WTC11 (cell line): Measurements from ENCODE around the gene DPP10. TPM values are rescaled to one million over a fixed set of nuclear protein-coding genes. Genes with fewer than 3 reads are reported as not detected.
A peak's percentile ranks its signal among the peaks of the same experiment; 100 is the strongest.

Experiments used
- ATAC-seq: fragments of 200-7000 bp; cut with Tn5 transposase; 2 replicates; pipeline ENCODE4 v1.10.0; 2021; ENCODE audit warnings: mild to moderate bottlenecking, moderate library complexity
- CTCF ChIA-PET: fragments of 300-600 bp; sonication (Branson Sonifier 250); formaldehyde crosslinking; loops from one replicate; lab custom pipeline; 2021; ENCODE audit warnings: antibody characterized with exemption; lab: Charles Lee
- POLR2A ChIA-PET: fragments of 350-600 bp; sonication (Branson Sonifier 250); formaldehyde crosslinking; loops from one replicate; lab custom pipeline; 2021; ENCODE audit warnings: antibody characterized with exemption; lab: Charles Lee
- DNase-seq: peaks from one replicate; pipeline ENCODE4 v3.0.0; 2021; ENCODE audit warnings: low spot score
- H3K27ac Mint-ChIP-seq: 2 replicates; pipeline ENCODE4 v1.8.0; 2021; ENCODE audit warnings: mixed read lengths
- H3K27me3 Mint-ChIP-seq: 2 replicates; pipeline ENCODE4 v1.8.0; 2021; ENCODE audit warnings: low read depth, mild to moderate bottlenecking, moderate library complexity, mixed read lengths
- H3K36me3 Mint-ChIP-seq: 2 replicates; pipeline ENCODE4 v1.8.0; 2021; ENCODE audit warnings: mixed read lengths
- H3K4me1 Mint-ChIP-seq: 2 replicates; pipeline ENCODE4 v1.8.0; 2022; ENCODE audit warnings: mixed read lengths
- H3K4me3 Mint-ChIP-seq: 2 replicates; pipeline ENCODE4 v1.8.0; 2021; ENCODE audit warnings: mild to moderate bottlenecking, moderate library complexity, mixed read lengths
- H3K9me3 Mint-ChIP-seq: 2 replicates; pipeline ENCODE4 v1.8.0; 2021; ENCODE audit warnings: mixed read lengths
- ATF1 ChIP-seq: sonication (generic); formaldehyde crosslinking; IDR thresholded peaks from 2 replicates; pipeline ENCODE4 v1.8.1; 2023; ENCODE audit warnings: mild to moderate bottlenecking, moderate library complexity, missing genetic modification reagents
- CREB1 ChIP-seq: sonication (generic); formaldehyde crosslinking; IDR thresholded peaks from 2 replicates; pipeline ENCODE4 v1.8.0; 2023; ENCODE audit warnings: mild to moderate bottlenecking, missing genetic modification reagents
- ELF4 ChIP-seq: sonication (generic); formaldehyde crosslinking; IDR thresholded peaks from 2 replicates; pipeline ENCODE4 v1.8.1; 2022; ENCODE audit warnings: low read depth, mild to moderate bottlenecking, moderate library complexity, missing genetic modification reagents
- EMX1 ChIP-seq: fragments of 250-450 bp; sonication (Bioruptor Pico); IDR thresholded peaks from 2 replicates; pipeline ENCODE4 v1.8.0; 2021; ENCODE audit warnings: mild to moderate bottlenecking
- ESRRA ChIP-seq: sonication (generic); formaldehyde crosslinking; IDR thresholded peaks from 2 replicates; pipeline ENCODE4 v1.8.1; 2022; ENCODE audit warnings: mild to moderate bottlenecking, missing genetic modification reagents, borderline replicate concordance
- FOXJ3 ChIP-seq: sonication (generic); formaldehyde crosslinking; IDR thresholded peaks from 2 replicates; pipeline ENCODE4 v1.9.0; 2021; ENCODE audit warnings: missing genetic modification reagents, mild to moderate bottlenecking, borderline replicate concordance
- FOXK1 ChIP-seq: sonication (generic); formaldehyde crosslinking; IDR thresholded peaks from 2 replicates; pipeline ENCODE4 v1.8.0; 2022; ENCODE audit warnings: mild to moderate bottlenecking, moderate library complexity, missing genetic modification reagents
- HMGA2 ChIP-seq: fragments of 250-450 bp; sonication (Bioruptor Pico); IDR thresholded peaks from 2 replicates; pipeline ENCODE4 v1.4.0; 2021; ENCODE audit warnings: mild to moderate bottlenecking, moderate library complexity
- JAZF1 ChIP-seq: fragments of 250-450 bp; sonication (Bioruptor Pico); IDR thresholded peaks from 2 replicates; pipeline ENCODE4 v1.9.0; 2021; ENCODE audit warnings: moderate library complexity, mild to moderate bottlenecking, inconsistent platforms
- MYBL2 ChIP-seq: sonication (generic); formaldehyde crosslinking; IDR thresholded peaks from 2 replicates; pipeline ENCODE4 v1.8.1; 2023; ENCODE audit warnings: mild to moderate bottlenecking, moderate library complexity, missing genetic modification reagents
- NFE2L1 ChIP-seq: sonication (generic); formaldehyde crosslinking; IDR thresholded peaks from 2 replicates; pipeline ENCODE4 v1.8.1; 2023; ENCODE audit warnings: missing genetic modification reagents
- NR1H2 ChIP-seq: sonication (generic); formaldehyde crosslinking; IDR thresholded peaks from 2 replicates; pipeline ENCODE4 v1.9.0; 2021; ENCODE audit warnings: mild to moderate bottlenecking, moderate library complexity, missing genetic modification reagents
- PRRX2 ChIP-seq: fragments of 250-450 bp; sonication (Bioruptor Pico); IDR thresholded peaks from 2 replicates; pipeline ENCODE4 v1.8.0; 2021; ENCODE audit warnings: mild to moderate bottlenecking
- RORB ChIP-seq: fragments of 250-450 bp; sonication (Bioruptor Pico); IDR thresholded peaks from 2 replicates; pipeline ENCODE4 v1.9.0; 2021; ENCODE audit warnings: mild to moderate bottlenecking
- SOX15 ChIP-seq: fragments of 250-450 bp; sonication (Bioruptor Pico); IDR thresholded peaks from 2 replicates; pipeline ENCODE4 v1.9.0; 2021; ENCODE audit warnings: mild to moderate bottlenecking
- TP53 ChIP-seq: sonication (generic); formaldehyde crosslinking; IDR thresholded peaks from 2 replicates; pipeline ENCODE4 v1.8.1; 2023; ENCODE audit warnings: mild to moderate bottlenecking, missing genetic modification reagents
- ZNF232 ChIP-seq: sonication (generic); formaldehyde crosslinking; IDR thresholded peaks from 2 replicates; pipeline ENCODE4 v1.8.0; 2022; ENCODE audit warnings: mild to moderate bottlenecking, missing genetic modification reagents
- ZNF671 ChIP-seq: fragments of 250-450 bp; sonication (Bioruptor Pico); IDR thresholded peaks from 2 replicates; pipeline ENCODE4 v1.8.0; 2021; ENCODE audit warnings: mild to moderate bottlenecking
- total RNA-seq: library from RNA; stranded (reverse); gene quantifications from 3 replicates; pipeline ENCODE4 v1.2.3, GENCODE V29; 2021
- TF ChIP-seq, protein P1 (sequence below): sonication (generic); formaldehyde crosslinking; IDR thresholded peaks from 2 replicates; pipeline ENCODE4 v1.8.1; 2022; ENCODE audit warnings: low read depth, missing genetic modification reagents, borderline replicate concordance
- TF ChIP-seq, protein P2 (sequence below): sonication (generic); formaldehyde crosslinking; IDR thresholded peaks from 2 replicates; pipeline ENCODE4 v1.8.0; 2022; ENCODE audit warnings: mild to moderate bottlenecking, missing genetic modification reagents
- TF ChIP-seq, protein P3 (sequence below): sonication (generic); formaldehyde crosslinking; IDR thresholded peaks from 2 replicates; pipeline ENCODE4 v1.8.1; 2023; ENCODE audit warnings: mild to moderate bottlenecking, missing genetic modification reagents, moderate library complexity
- TF ChIP-seq, protein P4 (sequence below): sonication (generic); formaldehyde crosslinking; IDR thresholded peaks from 2 replicates; pipeline ENCODE4 v1.8.1; 2023; ENCODE audit warnings: mild to moderate bottlenecking, missing genetic modification reagents
- TF ChIP-seq, protein P5 (sequence below): fragments of 200-600 bp; IDR thresholded peaks from 2 replicates; pipeline ENCODE4 v1.8.0; 2022; ENCODE audit warnings: antibody characterized with exemption
- TF ChIP-seq, protein P6 (sequence below): sonication (generic); formaldehyde crosslinking; IDR thresholded peaks from 2 replicates; pipeline ENCODE4 v1.8.1; 2023; ENCODE audit warnings: mild to moderate bottlenecking, missing genetic modification reagents
- TF ChIP-seq, protein P7 (sequence below): sonication (generic); formaldehyde crosslinking; IDR thresholded peaks from 2 replicates; pipeline ENCODE4 v1.8.0; 2022; ENCODE audit warnings: mild to moderate bottlenecking, missing genetic modification reagents
- TF ChIP-seq, protein P8 (sequence below): fragments of 250-450 bp; sonication (Bioruptor Pico); IDR thresholded peaks from 2 replicates; pipeline ENCODE4 v1.9.0; 2021; ENCODE audit warnings: mild to moderate bottlenecking

DPP10 gene
- total RNA-seq, 1 experiment from 2014 or later, result 4.0 TPM

DNA sequence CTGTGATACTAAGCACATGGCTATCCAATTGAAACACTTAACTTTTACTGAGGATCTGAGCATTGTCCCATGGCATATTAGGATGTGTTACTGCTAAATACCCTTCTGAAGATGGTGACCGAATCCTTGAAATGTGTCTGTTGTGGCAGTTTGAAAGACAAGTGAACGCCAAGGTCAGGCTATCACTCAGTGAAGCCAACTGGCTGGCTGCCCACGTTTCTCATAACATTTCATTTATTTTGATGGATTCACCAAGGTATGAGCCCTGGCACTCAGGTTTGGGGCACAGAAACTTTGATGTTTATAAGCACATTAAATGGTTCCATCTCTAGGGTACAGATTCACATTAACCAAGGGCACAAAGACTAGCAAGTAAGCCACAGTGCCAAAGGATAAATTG lies 850.3 kb downstream of the DPP10 start (continued):
- TF ChIP-seq CREB1 (CRISPR knock-in tag) (no peak), RORB (CRISPR knock-in tag) (no peak), PRRX2 (CRISPR knock-in tag) (no peak), ESRRA (CRISPR knock-in tag) (no peak), HMGA2 (CRISPR knock-in tag) (no peak), ATF1 (CRISPR knock-in tag) (no peak), FOXJ3 (CRISPR knock-in tag) (no peak), FOXK1 (CRISPR knock-in tag) (no peak), NR1H2 (CRISPR knock-in tag) (no peak), JAZF1 (no peak)
- TF ChIP-seq, protein P1, sequence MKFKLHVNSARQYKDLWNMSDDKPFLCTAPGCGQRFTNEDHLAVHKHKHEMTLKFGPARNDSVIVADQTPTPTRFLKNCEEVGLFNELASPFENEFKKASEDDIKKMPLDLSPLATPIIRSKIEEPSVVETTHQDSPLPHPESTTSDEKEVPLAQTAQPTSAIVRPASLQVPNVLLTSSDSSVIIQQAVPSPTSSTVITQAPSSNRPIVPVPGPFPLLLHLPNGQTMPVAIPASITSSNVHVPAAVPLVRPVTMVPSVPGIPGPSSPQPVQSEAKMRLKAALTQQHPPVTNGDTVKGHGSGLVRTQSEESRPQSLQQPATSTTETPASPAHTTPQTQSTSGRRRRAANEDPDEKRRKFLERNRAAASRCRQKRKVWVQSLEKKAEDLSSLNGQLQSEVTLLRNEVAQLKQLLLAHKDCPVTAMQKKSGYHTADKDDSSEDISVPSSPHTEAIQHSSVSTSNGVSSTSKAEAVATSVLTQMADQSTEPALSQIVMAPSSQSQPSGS (CRISPR knock-in tag), result no peak
- TF ChIP-seq, protein P2, sequence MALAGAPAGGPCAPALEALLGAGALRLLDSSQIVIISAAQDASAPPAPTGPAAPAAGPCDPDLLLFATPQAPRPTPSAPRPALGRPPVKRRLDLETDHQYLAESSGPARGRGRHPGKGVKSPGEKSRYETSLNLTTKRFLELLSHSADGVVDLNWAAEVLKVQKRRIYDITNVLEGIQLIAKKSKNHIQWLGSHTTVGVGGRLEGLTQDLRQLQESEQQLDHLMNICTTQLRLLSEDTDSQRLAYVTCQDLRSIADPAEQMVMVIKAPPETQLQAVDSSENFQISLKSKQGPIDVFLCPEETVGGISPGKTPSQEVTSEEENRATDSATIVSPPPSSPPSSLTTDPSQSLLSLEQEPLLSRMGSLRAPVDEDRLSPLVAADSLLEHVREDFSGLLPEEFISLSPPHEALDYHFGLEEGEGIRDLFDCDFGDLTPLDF (CRISPR knock-in tag), result no peak
- TF ChIP-seq, protein P3, sequence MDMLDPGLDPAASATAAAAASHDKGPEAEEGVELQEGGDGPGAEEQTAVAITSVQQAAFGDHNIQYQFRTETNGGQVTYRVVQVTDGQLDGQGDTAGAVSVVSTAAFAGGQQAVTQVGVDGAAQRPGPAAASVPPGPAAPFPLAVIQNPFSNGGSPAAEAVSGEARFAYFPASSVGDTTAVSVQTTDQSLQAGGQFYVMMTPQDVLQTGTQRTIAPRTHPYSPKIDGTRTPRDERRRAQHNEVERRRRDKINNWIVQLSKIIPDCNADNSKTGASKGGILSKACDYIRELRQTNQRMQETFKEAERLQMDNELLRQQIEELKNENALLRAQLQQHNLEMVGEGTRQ (CRISPR knock-in tag), result no peak
- TF ChIP-seq, protein P4, sequence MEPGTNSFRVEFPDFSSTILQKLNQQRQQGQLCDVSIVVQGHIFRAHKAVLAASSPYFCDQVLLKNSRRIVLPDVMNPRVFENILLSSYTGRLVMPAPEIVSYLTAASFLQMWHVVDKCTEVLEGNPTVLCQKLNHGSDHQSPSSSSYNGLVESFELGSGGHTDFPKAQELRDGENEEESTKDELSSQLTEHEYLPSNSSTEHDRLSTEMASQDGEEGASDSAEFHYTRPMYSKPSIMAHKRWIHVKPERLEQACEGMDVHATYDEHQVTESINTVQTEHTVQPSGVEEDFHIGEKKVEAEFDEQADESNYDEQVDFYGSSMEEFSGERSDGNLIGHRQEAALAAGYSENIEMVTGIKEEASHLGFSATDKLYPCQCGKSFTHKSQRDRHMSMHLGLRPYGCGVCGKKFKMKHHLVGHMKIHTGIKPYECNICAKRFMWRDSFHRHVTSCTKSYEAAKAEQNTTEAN (CRISPR knock-in tag), result no peak
- TF ChIP-seq, all 79 proteins: peak for 0

DNA sequence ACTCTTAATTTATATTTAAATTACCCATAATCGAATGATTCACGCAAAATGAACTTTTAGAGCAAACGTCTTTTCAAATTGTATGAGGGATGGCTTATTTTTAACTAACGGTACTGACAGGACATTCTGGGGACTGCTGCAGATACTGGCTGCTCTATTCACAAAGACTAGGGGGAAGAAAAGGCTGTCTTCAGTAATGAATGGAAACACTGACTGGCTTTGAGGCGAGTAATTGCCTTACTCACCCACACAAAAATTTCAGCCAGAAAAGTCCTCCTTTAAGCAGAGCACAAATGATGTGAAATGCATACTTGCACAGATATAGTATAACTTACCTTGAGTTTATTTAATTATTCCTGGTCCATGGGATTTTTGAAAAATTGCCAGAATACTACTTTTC lies 852.6 kb downstream of the DPP10 start:
- H3K36me3 Mint-ChIP-seq, result peaks cover 6% of the 10 kb centered on the region
- ChIA-PET CTCF (no interaction called here), POLR2A (no interaction called here)
- peaks cover 13% of the 10 kb centered on the region for H3K4me1 Mint-ChIP-seq
- no peak overlapping the region for H3K27ac Mint-ChIP-seq
- TF ChIP-seq, protein P5, sequence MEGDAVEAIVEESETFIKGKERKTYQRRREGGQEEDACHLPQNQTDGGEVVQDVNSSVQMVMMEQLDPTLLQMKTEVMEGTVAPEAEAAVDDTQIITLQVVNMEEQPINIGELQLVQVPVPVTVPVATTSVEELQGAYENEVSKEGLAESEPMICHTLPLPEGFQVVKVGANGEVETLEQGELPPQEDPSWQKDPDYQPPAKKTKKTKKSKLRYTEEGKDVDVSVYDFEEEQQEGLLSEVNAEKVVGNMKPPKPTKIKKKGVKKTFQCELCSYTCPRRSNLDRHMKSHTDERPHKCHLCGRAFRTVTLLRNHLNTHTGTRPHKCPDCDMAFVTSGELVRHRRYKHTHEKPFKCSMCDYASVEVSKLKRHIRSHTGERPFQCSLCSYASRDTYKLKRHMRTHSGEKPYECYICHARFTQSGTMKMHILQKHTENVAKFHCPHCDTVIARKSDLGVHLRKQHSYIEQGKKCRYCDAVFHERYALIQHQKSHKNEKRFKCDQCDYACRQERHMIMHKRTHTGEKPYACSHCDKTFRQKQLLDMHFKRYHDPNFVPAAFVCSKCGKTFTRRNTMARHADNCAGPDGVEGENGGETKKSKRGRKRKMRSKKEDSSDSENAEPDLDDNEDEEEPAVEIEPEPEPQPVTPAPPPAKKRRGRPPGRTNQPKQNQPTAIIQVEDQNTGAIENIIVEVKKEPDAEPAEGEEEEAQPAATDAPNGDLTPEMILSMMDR, result no peak
- TF ChIP-seq, protein P6, sequence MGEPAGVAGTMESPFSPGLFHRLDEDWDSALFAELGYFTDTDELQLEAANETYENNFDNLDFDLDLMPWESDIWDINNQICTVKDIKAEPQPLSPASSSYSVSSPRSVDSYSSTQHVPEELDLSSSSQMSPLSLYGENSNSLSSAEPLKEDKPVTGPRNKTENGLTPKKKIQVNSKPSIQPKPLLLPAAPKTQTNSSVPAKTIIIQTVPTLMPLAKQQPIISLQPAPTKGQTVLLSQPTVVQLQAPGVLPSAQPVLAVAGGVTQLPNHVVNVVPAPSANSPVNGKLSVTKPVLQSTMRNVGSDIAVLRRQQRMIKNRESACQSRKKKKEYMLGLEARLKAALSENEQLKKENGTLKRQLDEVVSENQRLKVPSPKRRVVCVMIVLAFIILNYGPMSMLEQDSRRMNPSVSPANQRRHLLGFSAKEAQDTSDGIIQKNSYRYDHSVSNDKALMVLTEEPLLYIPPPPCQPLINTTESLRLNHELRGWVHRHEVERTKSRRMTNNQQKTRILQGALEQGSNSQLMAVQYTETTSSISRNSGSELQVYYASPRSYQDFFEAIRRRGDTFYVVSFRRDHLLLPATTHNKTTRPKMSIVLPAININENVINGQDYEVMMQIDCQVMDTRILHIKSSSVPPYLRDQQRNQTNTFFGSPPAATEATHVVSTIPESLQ (CRISPR knock-in tag), result no peak
- TF ChIP-seq ELF4 (CRISPR knock-in tag) (no peak), ZNF232 (no peak), ZNF671 (CRISPR knock-in tag) (no peak), FOXK1 (CRISPR knock-in tag) (no peak), ATF1 (CRISPR knock-in tag) (no peak), CREB1 (CRISPR knock-in tag) (no peak), SOX15 (no peak), EMX1 (CRISPR knock-in tag) (no peak), HMGA2 (CRISPR knock-in tag) (no peak), MYBL2 (CRISPR knock-in tag) (no peak), TP53 (no peak), NFE2L1 (CRISPR knock-in tag) (no peak)
- TF ChIP-seq, protein P7, sequence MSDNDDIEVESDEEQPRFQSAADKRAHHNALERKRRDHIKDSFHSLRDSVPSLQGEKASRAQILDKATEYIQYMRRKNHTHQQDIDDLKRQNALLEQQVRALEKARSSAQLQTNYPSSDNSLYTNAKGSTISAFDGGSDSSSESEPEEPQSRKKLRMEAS (CRISPR knock-in tag), result no peak
- TF ChIP-seq, protein P8, sequence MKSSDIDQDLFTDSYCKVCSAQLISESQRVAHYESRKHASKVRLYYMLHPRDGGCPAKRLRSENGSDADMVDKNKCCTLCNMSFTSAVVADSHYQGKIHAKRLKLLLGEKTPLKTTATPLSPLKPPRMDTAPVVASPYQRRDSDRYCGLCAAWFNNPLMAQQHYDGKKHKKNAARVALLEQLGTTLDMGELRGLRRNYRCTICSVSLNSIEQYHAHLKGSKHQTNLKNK (CRISPR knock-in tag), result no peak
- TF ChIP-seq, all 79 proteins: peak for 0
- DNase-seq (no peak), ATAC-seq (0 out of 2 replicates have a peak, but pooled peaks have one; percentile 41)
- H3K27me3 Mint-ChIP-seq, result no peaks in the 10 kb centered on the region; the same call in 1 of the 2 replicates
- H3K9me3 Mint-ChIP-seq, result peaks cover 18% of the 10 kb centered on the region
- H3K4me3 Mint-ChIP-seq, result no peak overlapping the region
